Epithelial cell of proximal tubule (primary cell): Measurements from ENCODE around the gene TPRG1L. TPM values are rescaled to one million over a fixed set of nuclear protein-coding genes. Genes with fewer than 3 reads are reported as not detected.

Experiments used
- DNase-seq: peaks from one replicate; pipeline ENCODE4 v3.0.0-alpha.2; 2011; ENCODE audit warnings: low read depth
- H3K4me3 ChIP-seq: 2 replicates; pipeline ENCODE4 v1.5.1; 2011; ENCODE audit warnings: low read depth, mild to moderate bottlenecking, low read length
- total RNA-seq: library from RNA; depleted of rRNA; stranded (reverse); fragments of >200 nt; gene quantifications from 2 replicates; pipeline ENCODE4 v1.2.3, GENCODE V29; 2015
- TF ChIP-seq, protein P1 (sequence below): conservative IDR thresholded peaks from 2 replicates; pipeline ENCODE4 v1.5.1; 2012; ENCODE audit warnings: low read depth, mild to moderate bottlenecking, low read length

TPRG1L gene
- total RNA-seq, 1 donor from 2014 or later = 8.1 TPM

DNA sequence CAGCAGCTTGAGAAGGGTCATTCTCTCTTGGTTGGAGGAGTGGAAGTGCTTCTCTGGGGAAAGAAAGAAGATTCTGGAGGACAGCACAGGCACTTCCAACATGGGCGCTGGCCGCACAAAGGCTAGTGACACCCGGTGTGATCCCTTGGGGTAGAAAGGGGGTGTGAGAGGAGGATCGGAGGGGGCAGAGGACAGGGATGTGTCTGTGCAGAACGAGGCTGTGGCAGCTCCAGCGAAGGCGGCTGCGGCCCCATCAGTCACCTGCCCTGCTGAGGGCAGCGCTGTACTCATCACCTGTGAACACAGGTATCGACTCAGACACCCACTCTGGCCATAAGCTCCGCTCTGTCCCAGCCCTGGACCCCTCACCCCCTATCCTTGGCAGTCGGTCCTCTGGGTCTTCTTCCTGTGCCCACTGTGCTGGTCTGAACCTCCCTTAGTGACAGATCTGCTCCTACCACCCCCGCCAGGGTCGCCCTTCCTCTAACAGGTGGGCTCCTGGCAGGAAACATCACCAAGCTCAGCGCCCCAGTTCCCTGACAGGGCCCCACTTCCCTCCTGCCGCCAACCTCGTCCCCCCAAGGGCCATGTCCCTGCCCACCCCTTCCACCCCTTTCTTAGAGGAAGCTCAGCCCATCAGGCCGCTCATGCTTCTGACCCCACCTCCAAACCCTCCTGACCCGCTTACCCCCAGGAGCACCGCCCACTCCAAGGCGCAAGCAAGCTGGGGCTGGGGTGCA lies 47.6 kb downstream of the TPRG1L start:
- H3K4me3 ChIP-seq = no peak overlapping the region
- DNase-seq = no peak
- TF ChIP-seq, protein P1, sequence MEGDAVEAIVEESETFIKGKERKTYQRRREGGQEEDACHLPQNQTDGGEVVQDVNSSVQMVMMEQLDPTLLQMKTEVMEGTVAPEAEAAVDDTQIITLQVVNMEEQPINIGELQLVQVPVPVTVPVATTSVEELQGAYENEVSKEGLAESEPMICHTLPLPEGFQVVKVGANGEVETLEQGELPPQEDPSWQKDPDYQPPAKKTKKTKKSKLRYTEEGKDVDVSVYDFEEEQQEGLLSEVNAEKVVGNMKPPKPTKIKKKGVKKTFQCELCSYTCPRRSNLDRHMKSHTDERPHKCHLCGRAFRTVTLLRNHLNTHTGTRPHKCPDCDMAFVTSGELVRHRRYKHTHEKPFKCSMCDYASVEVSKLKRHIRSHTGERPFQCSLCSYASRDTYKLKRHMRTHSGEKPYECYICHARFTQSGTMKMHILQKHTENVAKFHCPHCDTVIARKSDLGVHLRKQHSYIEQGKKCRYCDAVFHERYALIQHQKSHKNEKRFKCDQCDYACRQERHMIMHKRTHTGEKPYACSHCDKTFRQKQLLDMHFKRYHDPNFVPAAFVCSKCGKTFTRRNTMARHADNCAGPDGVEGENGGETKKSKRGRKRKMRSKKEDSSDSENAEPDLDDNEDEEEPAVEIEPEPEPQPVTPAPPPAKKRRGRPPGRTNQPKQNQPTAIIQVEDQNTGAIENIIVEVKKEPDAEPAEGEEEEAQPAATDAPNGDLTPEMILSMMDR = no peak

DNA sequence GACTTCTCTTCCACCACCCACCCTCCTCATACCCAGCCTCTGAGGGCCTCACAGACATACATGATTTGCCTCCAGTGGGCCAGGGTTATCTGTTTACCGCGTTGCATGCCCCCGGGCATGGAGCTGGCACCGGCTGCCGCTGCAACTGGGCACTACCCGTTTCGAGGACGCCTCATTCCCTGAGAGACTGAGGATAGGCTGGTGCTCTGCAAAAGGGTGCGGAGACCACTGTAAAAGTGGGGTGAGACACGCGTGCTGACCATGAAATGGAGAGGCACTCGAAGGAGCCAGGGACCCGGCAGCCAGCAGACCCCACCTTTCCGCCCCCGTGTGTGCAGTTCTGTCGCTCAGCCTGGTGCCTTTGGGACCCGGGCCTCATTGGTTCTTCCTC lies 48.2 kb downstream of the TPRG1L start:
- TF ChIP-seq, protein P1 = no peak
- no peak overlapping the region for H3K4me3 ChIP-seq
- no peak for DNase-seq

DNA sequence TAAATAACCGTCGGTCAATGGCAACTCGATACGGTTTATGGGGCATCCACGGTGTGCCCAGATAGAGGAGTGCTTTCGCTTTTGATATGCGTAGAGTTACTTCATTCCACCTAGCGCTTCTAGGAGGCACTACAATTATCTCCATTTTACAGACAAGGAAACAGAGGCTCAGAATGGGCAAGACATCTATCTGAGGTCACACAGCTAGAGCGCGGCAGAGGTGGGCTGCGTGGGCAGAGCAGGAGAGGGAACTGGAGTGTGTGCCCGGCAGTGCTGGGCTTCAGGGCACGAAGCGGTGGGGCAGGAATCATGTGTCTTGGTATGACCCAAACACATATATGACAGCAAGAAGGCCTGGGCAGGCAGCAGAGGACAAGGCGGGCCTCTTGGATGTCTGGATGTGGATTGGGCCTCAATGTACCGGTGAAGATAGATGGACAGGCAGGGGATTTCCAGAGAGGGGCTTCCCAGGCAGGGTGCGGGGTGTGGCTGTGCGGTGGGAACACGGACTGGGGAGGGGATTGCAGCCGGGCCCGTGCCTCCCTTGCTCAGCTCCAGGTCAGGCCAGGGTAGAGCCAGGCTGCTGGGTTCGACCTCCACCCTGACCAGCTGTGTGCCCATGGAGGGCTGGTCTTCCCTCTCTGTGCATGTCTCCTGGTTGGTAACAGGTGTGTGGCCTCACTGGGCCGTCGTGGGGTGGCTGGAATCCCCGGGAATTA lies 48.7 kb downstream of the TPRG1L start:
- DNase-seq = no peak
- no peak overlapping the region for H3K4me3 ChIP-seq
- TF ChIP-seq, protein P1 = no peak

DNA sequence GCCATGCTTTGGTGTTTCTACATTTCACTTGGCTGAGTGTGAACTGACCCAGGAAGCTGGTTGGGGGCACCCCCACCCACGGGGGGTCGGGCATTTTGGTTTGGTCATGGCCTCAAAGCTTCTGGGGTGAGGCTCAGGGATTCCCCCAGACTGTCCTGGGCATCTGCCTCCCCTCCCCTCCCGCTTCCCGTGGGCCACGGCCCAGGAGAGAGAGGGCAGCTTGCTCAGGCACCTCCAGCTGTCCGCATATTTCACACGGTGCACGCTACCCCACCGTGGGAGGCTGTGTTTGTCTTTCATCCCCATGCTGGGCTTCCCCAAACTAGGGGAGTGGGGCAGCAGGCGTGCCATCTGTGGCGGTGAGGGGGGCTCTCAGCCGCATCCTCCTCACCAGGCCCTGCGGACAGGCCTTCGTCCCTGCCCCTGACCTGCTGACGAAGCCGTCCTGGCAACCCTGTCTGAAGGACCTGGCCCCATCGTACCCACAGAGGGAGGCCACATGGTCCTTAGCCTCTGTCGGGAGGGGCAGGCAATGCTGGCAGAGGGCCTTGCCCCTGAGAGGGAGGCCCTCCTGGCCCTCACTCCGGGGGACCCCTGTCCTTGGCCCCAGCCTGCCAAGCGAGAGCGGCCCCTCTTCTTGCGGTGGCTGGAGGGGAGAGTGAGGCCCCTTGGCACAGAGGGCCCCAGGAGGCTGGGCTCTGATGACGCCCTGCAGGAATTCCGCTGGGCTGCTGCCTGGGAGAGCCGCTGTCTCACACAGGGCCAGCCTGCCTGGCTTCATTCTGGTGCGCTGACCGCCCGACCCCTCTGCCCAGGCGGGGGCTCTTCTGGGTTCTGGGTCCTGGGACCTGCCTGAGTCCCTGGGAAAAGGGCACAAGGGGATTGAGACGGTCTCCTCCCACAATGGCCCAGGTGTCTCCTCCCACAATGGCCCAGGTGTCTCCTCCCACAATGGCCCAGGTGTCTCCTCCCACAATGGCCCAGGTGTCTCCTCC lies 49.6 kb downstream of the TPRG1L start:
- no peak for DNase-seq
- TF ChIP-seq, protein P1 = no peak
- H3K4me3 ChIP-seq = no peak overlapping the region

DNA sequence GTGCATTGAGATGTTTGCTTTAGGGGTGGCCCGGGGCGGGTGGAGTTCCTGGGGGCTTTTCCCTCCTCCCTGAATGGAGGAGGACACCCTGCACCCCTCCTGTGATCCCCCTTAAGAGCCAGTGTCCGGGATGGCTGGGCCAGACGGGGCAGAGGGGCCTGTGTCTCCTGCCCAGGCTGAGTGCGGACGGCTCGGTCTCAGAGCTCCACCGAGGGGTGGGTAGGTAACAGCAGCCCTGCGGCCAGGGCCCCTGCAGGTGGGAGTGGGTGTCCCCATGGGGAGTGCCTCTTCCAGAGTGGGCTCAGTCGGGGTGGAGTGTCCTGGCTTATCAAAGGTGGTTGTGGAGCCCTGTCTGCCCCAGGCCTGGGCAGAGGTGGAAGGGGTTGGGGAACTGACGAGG lies 50.6 kb downstream of the TPRG1L start:
- no peak overlapping the region for H3K4me3 ChIP-seq
- no peak for DNase-seq
- TF ChIP-seq, protein P1 = no peak

DNA sequence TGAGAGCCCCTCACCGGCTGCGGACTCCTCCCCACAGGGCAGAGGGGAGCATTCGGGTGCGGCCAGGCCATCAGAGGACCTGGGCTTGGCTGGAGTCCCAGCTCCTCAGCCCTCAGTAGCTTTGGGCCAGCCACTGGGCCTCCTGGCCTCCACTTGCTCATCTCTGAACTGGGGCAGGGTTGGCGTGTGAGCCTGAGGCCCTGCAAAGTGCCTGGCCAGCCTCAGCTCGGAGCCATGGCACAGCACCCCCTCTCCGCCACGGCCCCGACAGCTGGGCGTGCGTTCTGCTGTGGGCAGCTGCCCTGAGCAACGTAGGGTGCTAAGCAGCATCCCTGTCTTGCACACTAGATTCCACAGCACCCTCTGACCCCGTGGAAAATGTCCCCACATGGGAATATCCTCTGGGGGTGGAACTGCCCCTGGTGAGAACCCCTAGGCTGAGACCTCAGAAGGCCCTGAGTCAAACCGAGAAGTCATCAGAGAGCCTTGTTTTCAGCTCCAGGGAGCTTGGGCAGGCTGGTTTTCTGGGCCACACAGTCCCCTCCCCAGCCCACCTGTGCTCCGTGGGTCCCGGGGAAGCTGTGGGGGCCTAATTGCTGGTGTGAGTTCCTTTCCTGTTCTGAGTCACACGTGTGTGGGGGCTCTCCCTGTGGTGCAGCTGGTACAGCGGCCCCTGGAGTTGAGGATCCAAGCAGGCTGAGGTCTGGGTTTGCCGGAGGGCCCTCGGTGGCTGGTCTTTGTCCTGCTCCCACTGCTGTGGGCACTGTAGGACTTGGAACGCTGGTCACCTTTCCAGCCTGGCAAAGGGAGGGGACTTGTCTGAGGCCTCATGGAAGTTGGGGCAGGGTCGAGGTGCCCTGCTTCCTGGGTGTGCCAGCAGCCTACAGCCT lies 52.0 kb downstream of the TPRG1L start:
- TF ChIP-seq, protein P1 = no peak
- no peak overlapping the region for H3K4me3 ChIP-seq
- DNase-seq = no peak
